Measurements from ENCODE around the gene COX4I1.

Gene COX4I1

GRCh38 chr16:85781695-85782370 lies 17.7 kb upstream of the COX4I1 start:
- H3K4me1 Mint-ChIP-seq = peaks cover 9% of the 10 kb centered on the region
- H3K9me3 Mint-ChIP-seq = no peaks in the 10 kb centered on the region
- no peak for ATAC-seq
- no peak overlapping the region for H3K4me3 Mint-ChIP-seq
- H3K27ac Mint-ChIP-seq = no peak overlapping the region
- H3K27me3 Mint-ChIP-seq = no peaks in the 10 kb centered on the region
- H3K36me3 Mint-ChIP-seq = peaks cover 66% of the 10 kb centered on the region

GRCh38 chr16:85782451-85782850 lies 17.0 kb upstream of the COX4I1 start:
- H3K4me1 Mint-ChIP-seq = peaks cover 9% of the 10 kb centered on the region
- H3K27me3 Mint-ChIP-seq = no peaks in the 10 kb centered on the region
- H3K27ac Mint-ChIP-seq = peak overlapping the region; percentile 23
- peaks cover 71% of the 10 kb centered on the region for H3K36me3 Mint-ChIP-seq
- no peaks in the 10 kb centered on the region for H3K9me3 Mint-ChIP-seq
- H3K4me3 Mint-ChIP-seq = no peak overlapping the region
- ATAC-seq = no peak

- Mint-ChIP-seq H3K9me3 (no peaks in the 10 kb centered on the region), H3K4me1 (peaks cover 9% of the 10 kb centered on the region), H3K36me3 (peaks cover 71% of the 10 kb centered on the region), H3K4me3 (no peak overlapping the region), H3K27me3 (no peaks in the 10 kb centered on the region), H3K27ac (peak overlapping the region; percentile 23)
- ATAC-seq = no peak
Measured at GRCh38 chr16:85783441-85783840, 16.1 kb upstream of the COX4I1 start.

- peaks cover 59% of the 10 kb centered on the region for H3K36me3 Mint-ChIP-seq
- H3K4me1 Mint-ChIP-seq = peaks cover 18% of the 10 kb centered on the region
- ATAC-seq = no peak
- H3K9me3 Mint-ChIP-seq = no peaks in the 10 kb centered on the region
- H3K4me3 Mint-ChIP-seq = no peak overlapping the region
- H3K27ac Mint-ChIP-seq = no peak overlapping the region
- H3K27me3 Mint-ChIP-seq = no peaks in the 10 kb centered on the region
Measured at GRCh38 chr16:85784813-85785212, 14.7 kb upstream of the COX4I1 start.

GRCh38 chr16:85785927-85786326 lies 13.6 kb upstream of the COX4I1 start:
- Mint-ChIP-seq H3K36me3 (peaks cover 50% of the 10 kb centered on the region), H3K27me3 (no peaks in the 10 kb centered on the region), H3K9me3 (no peaks in the 10 kb centered on the region), H3K27ac (no peak overlapping the region), H3K4me1 (peaks cover 18% of the 10 kb centered on the region), H3K4me3 (no peak overlapping the region)
- ATAC-seq = no peak

- peaks cover 27% of the 10 kb centered on the region for H3K4me1 Mint-ChIP-seq
- peaks cover 59% of the 10 kb centered on the region for H3K36me3 Mint-ChIP-seq
- no peak overlapping the region for H3K4me3 Mint-ChIP-seq
- no peaks in the 10 kb centered on the region for H3K27me3 Mint-ChIP-seq
- H3K27ac Mint-ChIP-seq = peak overlapping the region; percentile 8
- no peak for ATAC-seq
- no peaks in the 10 kb centered on the region for H3K9me3 Mint-ChIP-seq
Measured at GRCh38 chr16:85788819-85789218, 10.7 kb upstream of the COX4I1 start.

GRCh38 chr16:85789773-85790172 lies 9.7 kb upstream of the COX4I1 start:
- no peak overlapping the region for H3K4me3 Mint-ChIP-seq

GRCh38 chr16:85793662-85794298 lies 5.7 kb upstream of the COX4I1 start:
- peaks cover 47% of the 10 kb centered on the region for H3K4me1 Mint-ChIP-seq
- H3K9me3 Mint-ChIP-seq = no peaks in the 10 kb centered on the region
- H3K27me3 Mint-ChIP-seq = no peaks in the 10 kb centered on the region
- H3K27ac Mint-ChIP-seq = no peak overlapping the region
- ATAC-seq = no peak
- H3K36me3 Mint-ChIP-seq = peaks cover 57% of the 10 kb centered on the region
- H3K4me3 Mint-ChIP-seq = no peak overlapping the region

More at GRCh38 chr16:85789773-85790172, 9.7 kb upstream of the COX4I1 start:
- H3K27ac Mint-ChIP-seq = no peak overlapping the region
- H3K4me1 Mint-ChIP-seq = peaks cover 26% of the 10 kb centered on the region
- ATAC-seq = no peak
- H3K36me3 Mint-ChIP-seq = peaks cover 65% of the 10 kb centered on the region
- no peaks in the 10 kb centered on the region for H3K9me3 Mint-ChIP-seq
- no peaks in the 10 kb centered on the region for H3K27me3 Mint-ChIP-seq

- Mint-ChIP-seq H3K4me3 (no peak overlapping the region), H3K36me3 (peaks cover 57% of the 10 kb centered on the region), H3K4me1 (peaks cover 40% of the 10 kb centered on the region), H3K9me3 (no peaks in the 10 kb centered on the region), H3K27ac (no peak overlapping the region), H3K27me3 (no peaks in the 10 kb centered on the region)
- ATAC-seq = no peak
Measured at GRCh38 chr16:85794696-85795095, 4.8 kb upstream of the COX4I1 start.

- H3K36me3 Mint-ChIP-seq = peaks cover 56% of the 10 kb centered on the region
- no peak for ATAC-seq
- H3K27me3 Mint-ChIP-seq = no peaks in the 10 kb centered on the region
- no peaks in the 10 kb centered on the region for H3K9me3 Mint-ChIP-seq
- no peak overlapping the region for H3K27ac Mint-ChIP-seq
- H3K4me1 Mint-ChIP-seq = peaks cover 52% of the 10 kb centered on the region
- H3K4me3 Mint-ChIP-seq = no peak overlapping the region
Measured at GRCh38 chr16:85796152-85796551, 3.3 kb upstream of the COX4I1 start.

- H3K36me3 Mint-ChIP-seq = peaks cover 56% of the 10 kb centered on the region
- H3K27ac Mint-ChIP-seq = peak overlapping the region; percentile 10
- H3K4me3 Mint-ChIP-seq = no peak overlapping the region
- ATAC-seq = no peak
- no peaks in the 10 kb centered on the region for H3K9me3 Mint-ChIP-seq
- peaks cover 56% of the 10 kb centered on the region for H3K4me1 Mint-ChIP-seq
- H3K27me3 Mint-ChIP-seq = no peaks in the 10 kb centered on the region
Measured at GRCh38 chr16:85796599-85796998, 2.9 kb upstream of the COX4I1 start.

GRCh38 chr16:85798283-85798776 lies 1.2 kb upstream of the COX4I1 start:
- no peaks in the 10 kb centered on the region for H3K9me3 Mint-ChIP-seq
- ATAC-seq = no peak
- H3K4me3 Mint-ChIP-seq = peak overlapping the region; percentile 94
- H3K27ac Mint-ChIP-seq = peak overlapping the region; percentile 97
- no peaks in the 10 kb centered on the region for H3K27me3 Mint-ChIP-seq
- peaks cover 59% of the 10 kb centered on the region for H3K4me1 Mint-ChIP-seq
- peaks cover 53% of the 10 kb centered on the region for H3K36me3 Mint-ChIP-seq

GRCh38 chr16:85798901-85799496 lies 496 bp upstream of the COX4I1 start:
- peak overlapping the region; percentile 97 for H3K27ac Mint-ChIP-seq
- H3K9me3 Mint-ChIP-seq = no peaks in the 10 kb centered on the region
- H3K27me3 Mint-ChIP-seq = no peaks in the 10 kb centered on the region
- H3K4me1 Mint-ChIP-seq = peaks cover 63% of the 10 kb centered on the region
- peaks cover 54% of the 10 kb centered on the region for H3K36me3 Mint-ChIP-seq
- ATAC-seq = peak; percentile 58
- H3K4me3 Mint-ChIP-seq = peak overlapping the region; percentile 94

GRCh38 chr16:85800321-85800669 lies 800 bp downstream of the COX4I1 start:
- peak overlapping the region; percentile 94 for H3K4me3 Mint-ChIP-seq
- H3K27ac Mint-ChIP-seq = peak overlapping the region; percentile 97
- H3K27me3 Mint-ChIP-seq = no peaks in the 10 kb centered on the region
- peaks cover 56% of the 10 kb centered on the region for H3K4me1 Mint-ChIP-seq
- H3K36me3 Mint-ChIP-seq = peaks cover 51% of the 10 kb centered on the region
- ATAC-seq = peak; percentile 26
- no peaks in the 10 kb centered on the region for H3K9me3 Mint-ChIP-seq

- peaks cover 39% of the 10 kb centered on the region for H3K4me1 Mint-ChIP-seq
- no peak overlapping the region for H3K4me3 Mint-ChIP-seq
- no peak overlapping the region for H3K27ac Mint-ChIP-seq
- H3K27me3 Mint-ChIP-seq = no peaks in the 10 kb centered on the region
- peaks cover 53% of the 10 kb centered on the region for H3K36me3 Mint-ChIP-seq
- no peak for ATAC-seq
- no peaks in the 10 kb centered on the region for H3K9me3 Mint-ChIP-seq
Measured at GRCh38 chr16:85803570-85803969, 4.1 kb downstream of the COX4I1 start.

Measured in stimulated activated memory B cell treated with anti-CD40 and anti-IgM and Interleukin-4, amounts not matched to agents 10 μg/mL and 1 μg/mL and 100 μg/mL, for 72 hours (primary cell).